Mesothelial cell of epicardium (in vitro differentiated cells): Measurements from ENCODE around the gene POSTN. TPM values are rescaled to one million over a fixed set of nuclear protein-coding genes. Genes with fewer than 3 reads are reported as not detected.

Experiments
- DNase-seq, 2 experiments: peaks; one replicate each; pipeline ENCODE4 v3.0.0; 2021; ENCODE audit warnings: low spot score in 2 of 2; ENCODE audit not compliant: unreplicated experiment in 2 of 2
- H3K27ac Mint-ChIP-seq: 2 replicates; pipeline ENCODE4 v1.8.0; 2021; ENCODE audit warnings: mixed read lengths
- H3K27me3 Mint-ChIP-seq: 2 replicates; pipeline ENCODE4 v1.8.0; 2021; ENCODE audit warnings: low read depth, mixed read lengths
- H3K36me3 Mint-ChIP-seq: 2 replicates; pipeline ENCODE4 v1.8.0; 2021; ENCODE audit warnings: mixed read lengths
- H3K4me1 Mint-ChIP-seq: 2 replicates; pipeline ENCODE4 v1.8.0; 2021; ENCODE audit warnings: mixed read lengths
- H3K4me3 Mint-ChIP-seq: 2 replicates; pipeline ENCODE4 v1.8.0; 2021; ENCODE audit warnings: mild to moderate bottlenecking, moderate library complexity, mixed read lengths
- H3K9me3 Mint-ChIP-seq: 2 replicates; pipeline ENCODE4 v1.8.0; 2021; ENCODE audit warnings: mixed read lengths
- CTCF ChIP-seq: fragments of 200-600 bp; sonication (generic); IDR thresholded peaks from one replicate; pipeline ENCODE4 v1.5.0; 2021; ENCODE audit warnings: antibody characterized with exemption; ENCODE audit not compliant: unreplicated experiment
- total RNA-seq: library from RNA; stranded (reverse); gene quantifications from 3 replicates; pipeline ENCODE4 v1.2.1, GENCODE V29; 2021

POSTN gene
- total RNA-seq, 1 donor from 2014 or later, result 451 TPM

GRCh38 chr13:37602733-37603381 is 4.3 kb upstream of the POSTN start:
- Mint-ChIP-seq H3K4me1 (peaks cover 53% of the 10 kb centered on the region), H3K27ac (no peak overlapping the region), H3K27me3 (no peaks in the 10 kb centered on the region), H3K9me3 (peaks cover 7% of the 10 kb centered on the region), H3K4me3 (no peak overlapping the region), H3K36me3 (peaks cover 3% of the 10 kb centered on the region)
- no peak for DNase-seq
- peak; percentile 57 for TF ChIP-seq CTCF

- Mint-ChIP-seq H3K4me3 (no peak overlapping the region), H3K27me3 (no peaks in the 10 kb centered on the region), H3K36me3 (peaks cover 3% of the 10 kb centered on the region), H3K27ac (peak overlapping the region; percentile 64), H3K9me3 (peaks cover 5% of the 10 kb centered on the region), H3K4me1 (peaks cover 62% of the 10 kb centered on the region)
- no peak for DNase-seq
- TF ChIP-seq CTCF, result no peak
Observed at GRCh38 chr13:37601648-37602440, 3.3 kb upstream of the POSTN start.

- H3K27me3 Mint-ChIP-seq, result no peaks in the 10 kb centered on the region
- H3K4me3 Mint-ChIP-seq, result peak overlapping the region; percentile 83
- peak overlapping the region; percentile 80 for H3K27ac Mint-ChIP-seq
- no peaks in the 10 kb centered on the region for H3K9me3 Mint-ChIP-seq
- TF ChIP-seq CTCF, result no peak
- peaks cover 3% of the 10 kb centered on the region for H3K36me3 Mint-ChIP-seq
- H3K4me1 Mint-ChIP-seq, result peaks cover 81% of the 10 kb centered on the region
- no peak for DNase-seq
Observed at GRCh38 chr13:37599519-37599918, 951 bp upstream of the POSTN start.

GRCh38 chr13:37597477-37598025 is 1.0 kb downstream of the POSTN start:
- H3K36me3 Mint-ChIP-seq, result peaks cover 3% of the 10 kb centered on the region
- H3K4me3 Mint-ChIP-seq, result peak overlapping the region; percentile 83
- no peak for DNase-seq

GRCh38 chr13:37596805-37597204 is 1.8 kb downstream of the POSTN start:
- TF ChIP-seq CTCF, result no peak
- H3K27ac Mint-ChIP-seq, result peak overlapping the region; percentile 87
- peak overlapping the region; percentile 83 for H3K4me3 Mint-ChIP-seq
- no peaks in the 10 kb centered on the region for H3K9me3 Mint-ChIP-seq
- no peaks in the 10 kb centered on the region for H3K27me3 Mint-ChIP-seq
- H3K36me3 Mint-ChIP-seq, result peaks cover 4% of the 10 kb centered on the region
- DNase-seq, result no peak
- H3K4me1 Mint-ChIP-seq, result peaks cover 63% of the 10 kb centered on the region

More at GRCh38 chr13:37597477-37598025, 1.0 kb downstream of the POSTN start:
- peaks cover 71% of the 10 kb centered on the region for H3K4me1 Mint-ChIP-seq
- peak overlapping the region; percentile 87 for H3K27ac Mint-ChIP-seq
- TF ChIP-seq CTCF, result no peak
- H3K27me3 Mint-ChIP-seq, result no peaks in the 10 kb centered on the region
- no peaks in the 10 kb centered on the region for H3K9me3 Mint-ChIP-seq
